HG03469 (cell line): Measurements from ENCODE around the gene SEMA3D.
"Not testable (repeated sequence)": the region's sequence is repeated elsewhere in the genome, so short reads cannot be mapped to it uniquely, and the experiment has no call there.

Experiments used
- ATAC-seq: cut with Tn5 transposase; IDR thresholded peaks from one replicate; pipeline ENCODE4 v1.9.1; 2021; ENCODE audit warnings: mild to moderate bottlenecking, moderate library complexity, moderate number of reproducible peaks; ENCODE audit not compliant: unreplicated experiment

Gene SEMA3D

DNA sequence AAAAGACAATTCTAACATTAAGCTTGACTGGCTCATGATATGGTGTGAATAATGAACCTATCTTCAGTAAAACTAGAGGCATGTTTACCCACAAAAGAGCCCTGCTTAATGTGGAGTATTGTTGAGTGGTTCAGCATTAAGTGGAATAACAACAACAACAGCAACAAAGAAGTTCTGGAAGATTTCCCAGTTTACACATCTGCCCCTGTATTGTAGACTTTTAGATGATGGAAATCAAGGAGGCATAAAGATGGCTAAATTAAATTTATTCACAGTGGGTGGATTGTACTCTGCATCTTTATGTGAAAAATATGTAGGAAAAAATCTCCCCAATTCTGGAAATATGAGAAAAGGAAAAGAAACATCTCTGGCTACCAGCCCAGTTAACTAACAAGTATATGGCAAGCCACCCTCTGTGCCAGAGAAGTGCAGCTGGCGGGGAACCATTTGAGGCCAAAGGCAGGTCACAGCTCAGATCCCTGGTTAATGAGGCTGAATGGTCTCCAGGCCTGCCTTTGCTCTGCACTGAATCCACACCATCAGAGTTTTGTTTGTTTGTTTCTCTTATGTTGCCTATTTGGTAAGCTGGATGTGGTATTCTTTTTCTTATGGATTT, 186.0 kb downstream of the SEMA3D start:
- no peak for ATAC-seq

DNA sequence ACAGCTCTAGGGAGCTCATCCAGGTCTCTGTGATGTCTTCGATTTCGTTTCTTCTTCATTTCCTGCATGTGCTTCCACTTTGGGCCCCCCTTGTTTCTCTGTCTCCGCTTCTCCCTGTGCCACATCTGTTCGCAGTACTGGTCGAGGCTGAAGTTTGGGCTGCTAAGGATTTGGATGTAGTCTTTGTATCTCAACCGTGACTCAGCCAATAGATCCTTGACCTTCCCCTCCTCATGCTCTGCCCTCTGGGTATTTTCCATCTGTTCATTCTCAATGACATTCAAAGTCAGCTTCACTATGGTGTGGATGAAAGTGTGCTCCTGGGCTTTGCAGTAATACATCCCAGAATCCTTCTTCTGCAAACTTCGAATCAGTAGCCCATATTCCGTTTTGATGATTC, 187.4 kb downstream of the SEMA3D start:
- ATAC-seq = no peak

DNA sequence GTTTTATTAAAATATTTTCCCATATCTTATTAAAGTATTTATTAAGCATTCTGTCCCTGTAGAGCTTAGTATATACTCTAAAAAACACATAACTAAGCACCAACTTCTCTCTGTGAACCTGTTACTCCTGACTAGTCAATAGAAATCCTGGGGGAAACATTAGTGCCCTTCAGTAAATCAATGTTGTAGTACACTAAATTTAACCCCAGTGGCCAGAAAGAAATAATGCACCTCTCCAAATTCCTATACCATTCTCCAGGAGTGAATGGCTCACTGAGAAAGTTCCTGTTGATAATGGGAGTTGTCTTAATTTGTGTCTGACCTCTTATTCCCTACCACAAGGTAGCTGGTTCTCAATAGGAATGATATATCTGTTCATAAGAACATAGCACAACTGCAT, 188.2 kb downstream of the SEMA3D start:
- no peak for ATAC-seq

DNA sequence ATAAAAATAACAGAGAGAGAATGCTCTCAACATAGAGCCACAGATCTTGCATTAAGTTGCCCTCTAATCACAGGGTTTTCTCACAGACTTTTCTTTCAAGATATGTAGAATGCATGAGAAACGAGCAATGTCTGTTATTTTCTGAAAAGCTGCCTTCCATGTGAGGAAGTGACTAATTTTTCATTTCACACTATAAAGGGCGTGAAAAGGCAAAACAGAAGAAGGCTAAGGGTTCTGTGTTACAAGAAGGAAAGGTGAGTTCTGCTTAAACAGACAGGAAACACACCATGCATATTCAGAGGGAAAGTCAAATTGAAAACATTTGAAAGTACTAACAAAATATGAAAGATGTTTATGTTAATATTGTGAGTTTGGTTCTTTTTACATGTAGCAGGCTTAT, 189.2 kb downstream of the SEMA3D start:
- no peak for ATAC-seq

GRCh38 chr7:84992954-84993353, 193.9 kb downstream of the SEMA3D start:
- ATAC-seq = not testable (repeated sequence)

- ATAC-seq = no peak
Measured at GRCh38 chr7:84985073-84985784, 201.6 kb downstream of the SEMA3D start.

DNA sequence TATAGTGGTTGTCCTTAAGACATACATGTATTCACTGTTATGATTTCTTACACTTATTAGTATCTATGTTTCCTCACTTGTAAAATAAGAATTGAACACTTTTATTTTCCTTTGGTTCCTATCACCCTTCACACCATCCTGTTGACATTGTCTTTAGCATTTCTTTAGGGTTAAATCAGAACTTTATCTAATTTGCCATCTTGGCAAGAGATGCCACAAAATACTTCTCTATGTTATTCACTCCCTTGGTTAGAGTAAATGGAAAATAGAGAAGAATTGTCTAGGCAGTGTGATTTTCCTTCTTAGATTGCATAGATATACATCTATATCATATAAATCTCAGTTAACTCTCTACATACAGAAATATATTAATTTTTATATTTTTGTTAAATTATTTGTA, 204.7 kb downstream of the SEMA3D start:
- no peak for ATAC-seq

GRCh38 chr7:84981055-84981976, 205.5 kb downstream of the SEMA3D start:
- ATAC-seq = no peak

DNA sequence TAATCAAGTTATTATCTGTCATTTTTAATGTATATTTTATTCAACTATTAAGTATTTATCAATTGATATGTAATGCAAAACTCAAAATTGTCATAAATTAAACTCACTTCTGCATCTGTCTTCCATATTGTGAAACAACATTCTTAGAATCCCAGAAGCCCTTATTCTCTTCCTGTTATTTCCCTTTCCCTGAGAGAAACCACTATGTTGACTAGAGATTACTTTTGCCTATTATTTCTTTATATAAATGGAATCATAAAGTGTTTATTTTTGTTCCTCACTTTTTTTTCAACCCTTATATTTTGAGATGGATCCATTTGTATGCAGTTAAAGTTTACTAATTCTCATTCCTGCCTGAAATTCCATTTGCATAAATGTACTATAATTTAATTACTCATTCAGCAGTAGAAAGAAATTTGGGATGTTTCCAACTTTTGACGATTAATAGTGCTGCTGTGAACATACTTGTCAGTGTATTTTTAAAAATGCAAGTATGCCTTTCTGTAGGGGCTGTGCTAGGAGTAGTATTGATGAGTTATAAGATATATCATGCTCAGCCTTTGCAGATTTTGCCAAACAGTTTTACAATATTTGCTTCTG, 211.2 kb downstream of the SEMA3D start:
- no peak for ATAC-seq

DNA sequence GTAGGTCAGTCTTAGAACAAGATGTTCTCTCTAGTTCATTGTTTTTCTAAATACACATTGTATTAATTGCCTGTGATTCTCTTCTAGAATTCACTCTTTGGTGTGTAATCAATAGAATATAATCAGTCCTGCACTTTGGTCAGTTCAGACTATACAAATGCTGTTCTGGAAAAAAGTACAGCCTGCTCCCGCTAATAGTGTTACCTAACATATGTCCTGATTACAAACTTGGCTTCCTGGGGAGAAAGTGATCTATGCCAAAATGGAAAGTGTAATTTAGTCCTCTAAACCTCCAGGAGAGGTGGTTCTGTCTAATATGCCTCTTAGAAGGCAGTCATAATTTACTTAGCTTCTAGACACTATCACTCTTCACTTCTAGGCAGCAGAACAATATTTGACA, 215.5 kb downstream of the SEMA3D start:
- ATAC-seq = no peak

GRCh38 chr7:84970670-84971069, 216.2 kb downstream of the SEMA3D start:
- no peak for ATAC-seq

- ATAC-seq = no peak
Measured at GRCh38 chr7:84953234-84953633, 233.6 kb downstream of the SEMA3D start.

- no peak for ATAC-seq
Measured at GRCh38 chr7:84950836-84951235, 236.0 kb downstream of the SEMA3D start.

- ATAC-seq = no peak
Measured at GRCh38 chr7:84949501-84949900, 237.4 kb downstream of the SEMA3D start.

DNA sequence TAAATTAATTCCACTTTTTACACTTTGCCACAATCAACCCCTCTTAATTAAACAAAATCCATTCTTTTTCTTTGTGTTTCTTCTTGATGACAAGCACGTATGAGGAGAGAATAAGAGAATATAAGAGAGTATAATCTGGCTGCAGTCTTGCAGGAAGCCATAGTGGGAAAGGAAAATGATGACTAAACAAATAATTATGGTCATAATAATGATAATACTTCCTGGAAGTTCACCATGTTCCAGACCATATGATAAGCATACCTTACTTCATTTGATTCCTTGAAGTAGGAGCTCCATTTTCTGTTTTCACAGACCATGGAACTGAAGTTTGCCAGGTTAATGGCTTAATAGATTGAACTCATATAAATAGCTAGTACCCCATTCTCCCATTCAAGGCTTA, 237.8 kb downstream of the SEMA3D start:
- ATAC-seq = no peak

GRCh38 chr7:84948634-84949033, 238.2 kb downstream of the SEMA3D start:
- no peak for ATAC-seq

- ATAC-seq = no peak
Measured at GRCh38 chr7:84946549-84946948, 240.3 kb downstream of the SEMA3D start.
